ENCODE data around the gene SCG5. TPM values are rescaled to one million over a fixed set of nuclear protein-coding genes. Genes with fewer than 3 reads are reported as not detected.

The SCG5 gene
- total RNA-seq, 1 experiment from 2014 or later = 23.9 TPM

DNA sequence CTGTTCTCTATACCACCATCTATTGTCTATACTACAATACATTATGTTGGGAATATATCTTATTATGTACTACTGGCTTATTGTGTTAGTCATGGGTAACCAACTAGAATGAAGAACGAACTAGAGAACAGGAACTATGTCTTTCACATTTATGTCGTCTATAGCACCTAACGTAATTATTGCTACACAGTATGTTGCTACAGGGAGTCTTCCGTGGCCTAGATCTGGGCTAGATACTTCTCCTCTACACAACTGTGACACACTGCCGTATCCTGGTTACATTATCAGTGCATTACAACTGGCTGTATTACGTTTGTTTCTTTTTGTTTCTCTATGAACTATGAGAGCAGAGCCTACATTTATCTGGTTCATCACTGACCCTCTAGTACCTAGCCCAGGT lies 34.0 kb downstream of the SCG5 start:
- no peak for DNase-seq
- Histone ChIP-seq H4K91ac (ENCODE audit: insufficient read length, low read depth, low read length) (no peak overlapping the region), H2AK5ac (ENCODE audit: insufficient read length, low read length) (no peak overlapping the region), H2BK12ac (ENCODE audit: insufficient read length, low read depth, low read length) (no peak overlapping the region), H4K8ac (replicated peaks; ENCODE audit: insufficient read length, low read depth, low read length) (no peak overlapping the region), H2AFZ (ENCODE audit: low read length) (no peak overlapping the region), H3K14ac (ENCODE audit: insufficient read depth, low read length) (no peak overlapping the region), H3T11ph (ENCODE audit: low read length) (no peak overlapping the region), H3K18ac (ENCODE audit: insufficient read length, low read depth, low read length) (no peak overlapping the region), H3K23ac (ENCODE audit: insufficient read length, low read depth, low read length) (no peak overlapping the region), H3K9ac (ENCODE audit: extremely low read depth, insufficient read length, low read length) (no peak overlapping the region), H2BK5ac (ENCODE audit: insufficient read length, low read length) (no peak overlapping the region), H2BK15ac (ENCODE audit: low read depth, low read length) (no peak overlapping the region), H3K27me3 (ENCODE audit: insufficient read depth, low read length) (no peaks in the 10 kb centered on the region), H3K4ac (ENCODE audit: low read depth, low read length) (no peak overlapping the region), H3K79me1 (ENCODE audit: insufficient read depth, low read depth, low read length, poor library complexity, severe bottlenecking) (no peaks in the 10 kb centered on the region), H3K4me2 (ENCODE audit: insufficient read depth, insufficient read length, low read length) (no peak overlapping the region), H3K56ac (ENCODE audit: insufficient read length, low read depth, low read length) (no peak overlapping the region), H3K27ac (ENCODE audit: insufficient read length, low read depth, low read length) (no peak overlapping the region), H4K20me1 (ENCODE audit: control insufficient read depth, insufficient read depth, insufficient read length) (no peaks in the 10 kb centered on the region), H3K9me3 (ENCODE audit: control insufficient read depth, low read depth, low read length) (no peaks in the 10 kb centered on the region), H3K79me2 (ENCODE audit: insufficient read depth, low read length) (no peaks in the 10 kb centered on the region), H2BK120ac (ENCODE audit: low read depth, low read length, poor library complexity, severe bottlenecking) (no peak overlapping the region), H3K23me2 (ENCODE audit: insufficient read length, low read depth, low read length, poor library complexity, severe bottlenecking) (no peaks in the 10 kb centered on the region), H4K5ac (ENCODE audit: insufficient read length, low read depth, low read length) (no peak overlapping the region), H3K4me1 (ENCODE audit: insufficient read depth, low read length) (no peaks in the 10 kb centered on the region), H2BK20ac (ENCODE audit: low read depth, low read length, poor library complexity, severe bottlenecking) (no peak overlapping the region)
- WGBS (ENCODE audit: extremely low coverage, insufficient read length, low lambda C conversion rate) = no CpG with 5 or more reads among the region's 6 CpGs
- TF ChIP-seq, protein P1, sequence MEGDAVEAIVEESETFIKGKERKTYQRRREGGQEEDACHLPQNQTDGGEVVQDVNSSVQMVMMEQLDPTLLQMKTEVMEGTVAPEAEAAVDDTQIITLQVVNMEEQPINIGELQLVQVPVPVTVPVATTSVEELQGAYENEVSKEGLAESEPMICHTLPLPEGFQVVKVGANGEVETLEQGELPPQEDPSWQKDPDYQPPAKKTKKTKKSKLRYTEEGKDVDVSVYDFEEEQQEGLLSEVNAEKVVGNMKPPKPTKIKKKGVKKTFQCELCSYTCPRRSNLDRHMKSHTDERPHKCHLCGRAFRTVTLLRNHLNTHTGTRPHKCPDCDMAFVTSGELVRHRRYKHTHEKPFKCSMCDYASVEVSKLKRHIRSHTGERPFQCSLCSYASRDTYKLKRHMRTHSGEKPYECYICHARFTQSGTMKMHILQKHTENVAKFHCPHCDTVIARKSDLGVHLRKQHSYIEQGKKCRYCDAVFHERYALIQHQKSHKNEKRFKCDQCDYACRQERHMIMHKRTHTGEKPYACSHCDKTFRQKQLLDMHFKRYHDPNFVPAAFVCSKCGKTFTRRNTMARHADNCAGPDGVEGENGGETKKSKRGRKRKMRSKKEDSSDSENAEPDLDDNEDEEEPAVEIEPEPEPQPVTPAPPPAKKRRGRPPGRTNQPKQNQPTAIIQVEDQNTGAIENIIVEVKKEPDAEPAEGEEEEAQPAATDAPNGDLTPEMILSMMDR (conservative IDR thresholded peaks at IDR 0.05) = no peak
- Mint-ChIP-seq H3K9me3 (no peaks in the 10 kb centered on the region), H3K36me3 (ENCODE audit: insufficient read depth in 1 of 3, low read depth in 3 of 3) (no peaks in the 10 kb centered on the region; a peak in 1 of 7 replicates), H3K4me3 (no peak overlapping the region), H3K27ac (no peak overlapping the region), H3K27me3 (ENCODE audit: low read depth) (no peaks in the 10 kb centered on the region; the same call in none of the 2 replicates), H3K4me1 (peaks cover 21 to 24% of the 10 kb centered on the region in 2 experiments)

Measured in H9 (cell line).